Thoracic aorta (tissue), 2 donors: ENCODE data around the gene IL20. TPM values are rescaled to one million over a fixed set of nuclear protein-coding genes. Genes with fewer than 3 reads are reported as not detected.

Source experiments
- ATAC-seq: fragments of 150-250 bp; one replicate; pipeline ENCODE4 v1.8.0; 2017; ENCODE audit warnings: low read depth; ENCODE audit not compliant: insufficient number of reproducible peaks, low FRiP score
- DNase-seq: peaks from one replicate; pipeline ENCODE4 v3.0.0-alpha.2; 2020; ENCODE audit warnings: low spot score
- H3K27ac ChIP-seq, 2 donors: fragments of 200-600 bp; sonication (generic); 1 replicate in 1 of 2; 2 replicates in 1 of 2; pipeline ENCODE4 v1.5.1; 2016; ENCODE audit warnings: mild to moderate bottlenecking in 2 of 2, moderate library complexity in 2 of 2
- H3K27me3 ChIP-seq: fragments of 200-600 bp; sonication (generic); replicated peaks from 2 replicates; pipeline ENCODE4 v1.6.0; 2016; ENCODE audit warnings: mild to moderate bottlenecking; ENCODE audit not compliant: insufficient read depth
- H3K36me3 ChIP-seq: fragments of 200-600 bp; sonication (generic); one replicate; pipeline ENCODE4 v1.5.1; 2016
- H3K4me1 ChIP-seq, 2 donors: fragments of 200-600 bp; sonication (generic); 1 replicate in 1 of 2; 2 replicates in 1 of 2; pipeline versions ENCODE4 v1.5.1 to v1.6.0; 2016; ENCODE audit warnings: low read depth in 2 of 2, mild to moderate bottlenecking in 1 of 2; ENCODE audit not compliant: control insufficient read depth in 1 of 2
- H3K4me3 ChIP-seq: fragments of 200-600 bp; sonication (generic); 2 replicates; pipeline ENCODE4 v1.5.1; 2016; ENCODE audit warnings: mild to moderate bottlenecking
- H3K9me3 ChIP-seq: fragments of 200-600 bp; sonication (generic); 2 replicates; pipeline ENCODE4 v1.5.1; 2016
- total RNA-seq, 2 donors: library from RNA; depleted of rRNA; stranded (reverse); fragments of >200 nt; gene quantifications; one replicate each; pipeline versions ENCODE4 v1.1.0 to v1.2.3, GENCODE V29; 2016
- TF ChIP-seq, protein P1 (sequence below): fragments of 200-600 bp; sonication (generic); IDR thresholded peaks from one replicate; pipeline ENCODE4 v1.5.1; 2019; ENCODE audit warnings: antibody characterized with exemption

Gene IL20
- total RNA-seq, 2 donors from 2014 or later, result not detected

DNA sequence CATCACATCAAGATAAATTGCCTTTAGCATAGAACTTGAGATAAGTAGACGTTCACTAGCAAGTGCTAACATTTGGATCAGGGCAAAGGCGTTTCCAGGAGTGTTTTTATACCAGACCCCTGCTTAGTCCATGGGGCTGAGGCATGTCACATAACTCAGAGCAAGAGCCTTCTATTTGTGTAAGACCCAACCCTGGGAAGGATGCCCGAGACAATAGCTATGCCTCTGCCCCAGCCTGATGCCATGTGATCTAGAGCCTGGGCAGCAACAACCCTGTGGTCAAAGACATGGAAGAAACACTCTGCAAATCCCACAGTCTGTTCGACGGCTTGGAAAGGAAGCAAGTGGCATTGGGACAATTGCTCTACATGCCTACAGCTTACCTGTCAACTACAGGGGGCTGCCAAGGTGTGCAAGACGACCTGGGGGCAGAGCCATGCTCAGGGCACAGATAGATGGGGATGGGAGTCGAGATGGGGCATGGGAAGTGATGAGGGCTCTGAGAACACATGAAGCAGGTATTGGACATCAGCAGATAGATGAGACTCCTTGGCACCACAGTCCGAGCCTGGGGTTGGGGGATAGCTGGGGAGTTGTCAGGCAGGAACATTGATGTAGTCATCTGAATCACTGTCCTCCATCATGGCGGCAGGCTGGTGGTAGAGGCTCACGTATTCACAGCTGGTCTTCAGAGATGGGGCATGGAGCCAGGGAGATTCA, 39.2 kb downstream of the IL20 start:
- Histone ChIP-seq H3K9me3 (no peaks in the 10 kb centered on the region), H3K27ac (no peak overlapping the region), H3K4me3 (no peak overlapping the region), H3K27me3 (peaks cover 1% of the 10 kb centered on the region), H3K4me1 (peaks cover 4 to 8% of the 10 kb centered on the region in 2 donors), H3K36me3 (no peaks in the 10 kb centered on the region)
- DNase-seq, result no peak
- TF ChIP-seq, protein P1, sequence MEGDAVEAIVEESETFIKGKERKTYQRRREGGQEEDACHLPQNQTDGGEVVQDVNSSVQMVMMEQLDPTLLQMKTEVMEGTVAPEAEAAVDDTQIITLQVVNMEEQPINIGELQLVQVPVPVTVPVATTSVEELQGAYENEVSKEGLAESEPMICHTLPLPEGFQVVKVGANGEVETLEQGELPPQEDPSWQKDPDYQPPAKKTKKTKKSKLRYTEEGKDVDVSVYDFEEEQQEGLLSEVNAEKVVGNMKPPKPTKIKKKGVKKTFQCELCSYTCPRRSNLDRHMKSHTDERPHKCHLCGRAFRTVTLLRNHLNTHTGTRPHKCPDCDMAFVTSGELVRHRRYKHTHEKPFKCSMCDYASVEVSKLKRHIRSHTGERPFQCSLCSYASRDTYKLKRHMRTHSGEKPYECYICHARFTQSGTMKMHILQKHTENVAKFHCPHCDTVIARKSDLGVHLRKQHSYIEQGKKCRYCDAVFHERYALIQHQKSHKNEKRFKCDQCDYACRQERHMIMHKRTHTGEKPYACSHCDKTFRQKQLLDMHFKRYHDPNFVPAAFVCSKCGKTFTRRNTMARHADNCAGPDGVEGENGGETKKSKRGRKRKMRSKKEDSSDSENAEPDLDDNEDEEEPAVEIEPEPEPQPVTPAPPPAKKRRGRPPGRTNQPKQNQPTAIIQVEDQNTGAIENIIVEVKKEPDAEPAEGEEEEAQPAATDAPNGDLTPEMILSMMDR, result no peak
- no peak for ATAC-seq

DNA sequence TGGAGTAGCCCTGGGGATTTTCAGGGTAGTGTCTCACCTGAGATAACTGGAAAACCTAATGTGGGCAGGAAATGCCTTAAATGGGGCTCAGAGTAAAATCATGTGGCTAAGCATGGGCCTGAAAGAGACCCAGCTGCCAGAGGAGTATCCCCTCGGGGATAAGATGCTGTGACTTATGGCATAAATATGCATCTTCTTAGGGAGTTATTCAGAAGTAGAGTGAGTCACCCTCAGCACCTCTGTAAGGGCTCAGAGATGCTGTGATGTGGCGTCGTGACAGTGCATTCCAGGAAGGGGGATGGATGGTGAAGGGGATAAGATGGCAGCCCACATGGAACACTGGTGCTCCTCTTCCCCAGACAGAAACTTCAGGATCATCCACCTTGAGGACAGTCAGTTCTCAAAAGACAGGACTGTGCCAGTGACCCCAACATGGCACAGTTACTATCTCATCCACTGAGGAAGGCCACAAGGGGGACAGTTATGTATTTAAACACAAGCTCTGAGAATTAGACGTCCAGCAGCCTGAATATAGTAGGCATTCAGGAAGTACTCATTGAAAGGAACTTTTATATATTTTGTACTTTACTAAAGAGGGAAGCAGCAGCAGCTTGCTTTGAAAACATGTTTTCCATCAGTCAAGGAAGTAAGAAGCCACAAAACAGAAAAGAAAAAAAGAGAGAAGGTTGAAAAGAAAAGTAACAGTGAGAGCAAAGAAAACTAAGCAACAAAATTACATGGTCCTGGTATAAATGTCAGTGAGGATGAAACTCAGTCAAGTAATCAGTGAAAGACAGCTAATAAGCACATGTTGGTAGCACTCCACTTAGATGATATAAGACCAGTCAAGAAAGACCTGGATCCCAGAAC, 40.1 kb downstream of the IL20 start:
- no peaks in the 10 kb centered on the region for H3K36me3 ChIP-seq
- H3K9me3 ChIP-seq, result no peaks in the 10 kb centered on the region
- TF ChIP-seq, protein P1, result no peak
- no peak for ATAC-seq
- H3K27ac ChIP-seq, result no peak overlapping the region
- H3K27me3 ChIP-seq, result peaks cover 7% of the 10 kb centered on the region
- H3K4me3 ChIP-seq, result no peak overlapping the region
- H3K4me1 ChIP-seq, result peaks cover 9 to 14% of the 10 kb centered on the region in 2 donors
- no peak for DNase-seq

DNA sequence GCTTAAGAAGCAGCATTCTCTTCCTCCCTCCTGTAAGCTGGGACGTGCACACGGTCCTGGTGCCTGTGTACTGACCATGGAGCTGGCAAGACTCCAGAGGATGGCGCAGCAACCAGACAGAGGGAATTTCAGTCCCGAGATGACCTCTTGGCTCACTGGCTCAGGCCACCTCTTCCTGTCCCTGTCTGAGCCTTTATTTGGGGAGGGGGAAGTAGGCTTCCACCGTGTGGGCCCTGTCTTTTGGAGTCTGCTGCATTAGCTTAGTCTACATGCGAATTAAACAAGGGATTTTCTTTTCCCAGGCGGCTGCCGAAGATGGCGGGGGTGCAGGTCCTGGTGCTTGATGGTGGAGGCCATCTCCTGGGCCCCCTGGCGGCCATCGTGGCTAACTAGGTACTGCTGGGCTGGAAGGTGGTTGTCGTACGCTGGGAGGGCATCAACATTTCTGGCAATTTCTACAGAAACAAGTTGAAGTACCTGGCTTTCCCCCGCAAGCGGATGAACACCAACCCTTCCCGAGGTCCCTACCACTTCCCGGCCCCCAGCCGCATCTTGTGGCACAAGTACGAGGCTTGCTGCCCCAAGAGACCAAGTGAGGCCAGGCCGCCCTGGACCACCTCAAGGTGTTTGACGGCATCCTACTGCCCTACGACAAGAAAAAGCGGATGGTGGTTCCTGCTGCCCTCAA, 42.0 kb downstream of the IL20 start:
- TF ChIP-seq, protein P1, result no peak
- Histone ChIP-seq H3K27ac (no peak overlapping the region), H3K4me1 (peaks cover 9 to 14% of the 10 kb centered on the region in 2 donors), H3K27me3 (peaks cover 7% of the 10 kb centered on the region), H3K36me3 (no peaks in the 10 kb centered on the region), H3K9me3 (no peaks in the 10 kb centered on the region), H3K4me3 (no peak overlapping the region)
- no peak for ATAC-seq
- DNase-seq, result no peak

DNA sequence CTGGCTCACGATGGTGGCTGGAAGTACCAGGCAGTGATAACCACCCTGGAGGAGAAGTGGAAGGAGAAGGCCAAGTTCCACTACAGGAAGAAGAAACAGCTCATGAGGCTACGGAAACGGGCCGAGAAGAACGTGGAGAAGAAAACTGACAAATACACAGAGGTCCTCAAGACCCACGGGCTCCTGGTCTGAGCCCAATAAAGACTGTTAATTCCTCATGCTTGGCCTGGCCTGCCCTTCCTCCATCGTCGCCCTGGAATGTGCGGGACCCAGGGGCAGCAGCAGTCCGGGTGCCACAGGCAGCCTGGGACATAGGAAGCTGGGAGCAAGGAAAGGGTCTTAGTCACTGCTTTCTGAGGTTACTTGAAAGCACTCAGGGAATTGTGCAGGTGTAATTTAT, 42.6 kb downstream of the IL20 start:
- Histone ChIP-seq H3K9me3 (no peaks in the 10 kb centered on the region), H3K27me3 (peaks cover 12% of the 10 kb centered on the region), H3K4me1 (peaks cover 9 to 14% of the 10 kb centered on the region in 2 donors), H3K36me3 (no peaks in the 10 kb centered on the region), H3K4me3 (no peak overlapping the region), H3K27ac (no peak overlapping the region)
- no peak for ATAC-seq
- TF ChIP-seq, protein P1, result no peak
- no peak for DNase-seq
